Right lobe of liver (tissue), 4 donors: Measurements from ENCODE around the gene CASP10.

Experiments
- POLR2A ChIP-seq: fragments of 450-650 bp; IDR thresholded peaks from one replicate; pipeline ENCODE4 v1.6.1; 2017; ENCODE audit warnings: antibody characterized with exemption, mild to moderate bottlenecking
- TF ChIP-seq, protein P1 (sequence below), 4 donors: fragments of 200-600 bp in 3 of 4; fragments of 450-650 bp in 1 of 4; IDR thresholded peaks; one replicate each; pipeline versions ENCODE4 v1.5.1 to v1.8.0; 2016 to 2022; ENCODE audit warnings: antibody characterized with exemption in 4 of 4, mild to moderate bottlenecking in 2 of 4
- donor health status: DM: no; HTN: no; CAD: no.
- donor health status: DM: no; HTN: no; CAD: no.
- donor health status: DM: no; HTN: yes; CAD: no.

DNA sequence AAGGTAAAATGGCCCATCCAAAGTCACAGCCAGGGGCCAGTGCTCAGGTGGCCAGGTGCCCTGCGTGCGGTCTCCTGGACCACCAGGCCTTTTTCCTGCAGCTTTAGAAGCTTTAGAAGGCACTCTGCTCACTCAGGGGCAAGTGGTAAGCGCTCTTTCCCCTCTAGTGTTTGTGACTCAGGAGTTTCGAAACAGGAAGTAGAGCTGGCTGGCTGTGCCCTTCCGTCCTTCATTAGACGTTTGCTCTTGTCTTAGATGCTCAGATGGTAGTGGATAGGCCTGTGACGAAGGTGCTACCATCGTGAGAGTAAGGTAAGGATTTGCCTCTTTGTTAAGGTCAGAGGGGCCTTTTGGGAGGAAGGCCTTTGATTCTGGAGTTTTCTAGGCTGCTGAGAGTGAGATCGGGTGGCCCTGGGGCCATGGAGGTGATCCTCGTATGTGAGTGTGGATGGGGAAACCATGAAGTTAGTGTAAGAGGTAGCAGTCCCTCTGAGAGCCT lies 77.4 kb downstream of the CASP10 start, which contains the start of gene CASP8:
- TF ChIP-seq, protein P1, sequence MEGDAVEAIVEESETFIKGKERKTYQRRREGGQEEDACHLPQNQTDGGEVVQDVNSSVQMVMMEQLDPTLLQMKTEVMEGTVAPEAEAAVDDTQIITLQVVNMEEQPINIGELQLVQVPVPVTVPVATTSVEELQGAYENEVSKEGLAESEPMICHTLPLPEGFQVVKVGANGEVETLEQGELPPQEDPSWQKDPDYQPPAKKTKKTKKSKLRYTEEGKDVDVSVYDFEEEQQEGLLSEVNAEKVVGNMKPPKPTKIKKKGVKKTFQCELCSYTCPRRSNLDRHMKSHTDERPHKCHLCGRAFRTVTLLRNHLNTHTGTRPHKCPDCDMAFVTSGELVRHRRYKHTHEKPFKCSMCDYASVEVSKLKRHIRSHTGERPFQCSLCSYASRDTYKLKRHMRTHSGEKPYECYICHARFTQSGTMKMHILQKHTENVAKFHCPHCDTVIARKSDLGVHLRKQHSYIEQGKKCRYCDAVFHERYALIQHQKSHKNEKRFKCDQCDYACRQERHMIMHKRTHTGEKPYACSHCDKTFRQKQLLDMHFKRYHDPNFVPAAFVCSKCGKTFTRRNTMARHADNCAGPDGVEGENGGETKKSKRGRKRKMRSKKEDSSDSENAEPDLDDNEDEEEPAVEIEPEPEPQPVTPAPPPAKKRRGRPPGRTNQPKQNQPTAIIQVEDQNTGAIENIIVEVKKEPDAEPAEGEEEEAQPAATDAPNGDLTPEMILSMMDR (IDR thresholded peaks at IDR 0.05) = no peak
- TF ChIP-seq POLR2A = peak; percentile 44
